NCI-H2107 (cell line): ENCODE results near the gene CHCHD6.

Experiments
- DNase-seq: peaks from one replicate; lab custom pipeline; 2025; lab: John Stamatoyannopoulos, UW

CHCHD6 gene

DNA sequence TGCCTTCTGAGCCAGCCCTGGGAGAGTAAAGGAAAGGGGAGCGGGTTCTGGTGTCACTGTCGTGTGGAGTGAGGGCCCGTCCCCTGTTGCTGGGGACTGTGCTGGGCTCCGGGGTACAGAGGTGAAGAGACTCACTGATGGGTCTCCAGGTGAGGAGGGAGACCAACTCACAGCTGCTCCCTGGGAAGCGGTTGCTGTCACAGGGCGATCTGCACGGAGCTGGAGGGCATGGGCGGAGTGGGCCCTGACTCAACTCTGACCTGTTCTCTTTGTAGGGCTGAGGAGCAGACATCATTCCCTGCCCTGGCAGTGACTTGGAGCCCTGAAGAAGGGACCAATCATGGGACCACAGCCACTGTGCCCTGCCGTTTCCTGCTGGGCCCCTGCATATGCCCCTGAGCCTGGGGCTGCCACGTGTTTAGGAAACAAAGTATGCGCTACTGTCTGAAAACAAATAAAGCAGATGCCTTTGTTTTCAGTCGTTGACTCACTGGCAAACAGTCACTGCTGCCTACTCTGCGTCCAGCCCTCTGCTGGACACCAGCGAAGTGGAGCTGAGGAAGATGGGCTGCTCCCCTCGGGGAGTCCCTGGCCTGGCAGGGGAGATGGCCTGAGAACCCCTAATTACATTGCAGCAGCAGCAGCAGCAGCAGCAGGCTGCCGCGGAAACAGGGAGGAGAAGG lies 256.0 kb downstream of the CHCHD6 start:
- DNase-seq, result no peak

DNA sequence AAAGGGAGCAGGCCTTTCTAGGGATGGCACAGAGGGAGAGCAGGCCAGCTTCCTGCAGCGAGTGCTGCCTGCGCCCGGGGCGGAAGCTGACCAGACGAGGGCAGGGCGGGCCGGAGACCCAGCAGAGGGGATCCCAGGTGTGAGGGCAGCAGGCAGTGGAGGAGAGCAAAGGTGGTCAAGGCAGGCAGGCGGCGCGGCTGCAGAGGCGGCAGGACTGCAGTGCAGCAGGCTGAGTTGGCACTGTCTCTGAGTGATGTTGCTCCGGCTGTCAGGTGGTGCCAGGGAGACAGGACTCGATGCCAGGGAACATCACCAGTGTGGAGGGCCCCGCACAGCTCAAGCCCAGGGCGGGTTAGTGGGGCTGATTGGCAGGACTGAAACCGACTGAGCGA lies 256.6 kb downstream of the CHCHD6 start:
- no peak for DNase-seq

DNA sequence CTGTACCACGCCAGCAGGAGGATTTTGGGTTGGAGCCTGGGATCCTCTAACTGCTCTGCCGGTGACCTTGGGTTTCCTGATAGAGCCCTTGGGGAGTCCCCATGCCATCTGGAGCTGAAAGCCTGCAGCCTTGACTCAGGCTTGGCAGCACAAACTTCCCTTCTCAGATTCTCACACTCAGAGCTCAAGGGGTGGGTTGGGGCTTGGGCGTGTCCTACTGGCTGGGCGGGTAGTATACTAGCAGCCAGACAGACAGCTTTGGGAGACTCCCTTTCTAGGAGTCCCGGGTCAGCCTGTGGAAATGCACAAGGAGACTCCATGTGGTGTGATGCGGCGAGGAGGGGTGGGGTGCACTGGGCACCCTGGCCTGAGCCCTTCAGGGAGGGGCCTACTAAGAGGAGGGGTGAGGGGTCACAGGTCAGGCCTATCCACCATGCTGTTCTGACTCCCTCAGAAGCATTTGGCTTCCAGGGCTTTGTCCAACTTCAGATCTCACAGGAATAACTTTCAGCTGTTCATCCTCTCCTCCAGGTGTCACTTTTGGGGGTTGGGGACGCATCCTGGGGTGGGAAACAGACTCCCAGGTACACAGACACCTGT lies 257.3 kb downstream of the CHCHD6 start:
- no peak for DNase-seq

DNA sequence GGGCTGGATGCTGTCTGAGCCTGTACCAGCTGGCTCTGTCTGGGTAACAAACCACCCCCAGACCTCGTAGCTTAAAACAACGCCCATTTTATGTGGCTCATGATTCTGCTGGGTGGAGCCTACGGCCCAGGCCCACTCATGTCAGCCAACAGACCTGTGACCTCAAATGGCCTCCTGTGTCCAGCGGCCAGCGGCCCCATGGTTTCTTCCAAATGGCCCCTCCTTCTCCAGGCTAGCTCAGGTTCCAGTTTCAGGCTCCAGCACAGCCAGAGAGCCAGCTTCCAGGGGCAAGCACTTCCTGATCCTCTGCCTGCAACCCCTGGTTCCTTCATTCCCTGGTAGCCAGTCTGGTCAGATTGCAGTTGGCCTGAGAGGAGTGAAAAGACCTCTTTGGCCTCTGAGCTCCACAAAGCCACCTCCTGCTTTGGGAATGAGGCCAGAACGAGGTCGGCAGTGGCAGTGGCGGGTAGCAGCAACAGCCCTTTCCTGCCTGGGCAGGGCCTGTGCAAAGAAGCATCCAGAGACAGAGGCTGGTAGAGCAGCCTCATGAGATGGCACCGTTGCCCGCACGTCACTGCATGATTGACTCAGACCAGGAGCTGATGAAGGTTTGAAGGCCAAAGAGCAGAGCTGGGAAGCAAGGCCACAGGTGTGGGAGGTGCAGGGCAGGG lies 257.9 kb downstream of the CHCHD6 start:
- no peak for DNase-seq

DNA sequence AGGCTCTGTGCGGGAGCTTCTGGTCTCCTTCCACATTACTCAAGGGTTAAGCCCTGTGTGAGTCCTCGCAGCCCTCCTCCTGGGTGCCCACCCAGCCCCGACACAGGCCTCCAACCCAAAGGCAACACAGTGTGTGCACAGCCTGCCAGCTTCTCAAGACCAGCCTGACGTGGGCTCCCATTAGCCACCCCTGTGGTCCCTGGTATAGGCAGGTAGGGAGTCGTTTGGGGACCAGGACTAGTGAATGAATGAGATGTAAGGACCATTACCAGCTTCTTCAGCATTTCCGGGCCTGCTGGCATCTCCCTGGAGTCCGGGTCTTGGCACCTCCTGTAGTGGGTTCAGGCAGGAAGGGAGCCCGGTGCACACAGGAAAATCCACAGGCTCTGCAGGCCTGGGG lies 258.7 kb downstream of the CHCHD6 start:
- no peak for DNase-seq

- DNase-seq, result no peak
Measured at GRCh38 chr3:126963261-126964190, 259.5 kb downstream of the CHCHD6 start.

GRCh38 chr3:126964261-126964660 lies 260.2 kb downstream of the CHCHD6 start:
- DNase-seq, result no peak

- DNase-seq, result no peak
Measured at GRCh38 chr3:126964950-126965349, 260.9 kb downstream of the CHCHD6 start.

DNA sequence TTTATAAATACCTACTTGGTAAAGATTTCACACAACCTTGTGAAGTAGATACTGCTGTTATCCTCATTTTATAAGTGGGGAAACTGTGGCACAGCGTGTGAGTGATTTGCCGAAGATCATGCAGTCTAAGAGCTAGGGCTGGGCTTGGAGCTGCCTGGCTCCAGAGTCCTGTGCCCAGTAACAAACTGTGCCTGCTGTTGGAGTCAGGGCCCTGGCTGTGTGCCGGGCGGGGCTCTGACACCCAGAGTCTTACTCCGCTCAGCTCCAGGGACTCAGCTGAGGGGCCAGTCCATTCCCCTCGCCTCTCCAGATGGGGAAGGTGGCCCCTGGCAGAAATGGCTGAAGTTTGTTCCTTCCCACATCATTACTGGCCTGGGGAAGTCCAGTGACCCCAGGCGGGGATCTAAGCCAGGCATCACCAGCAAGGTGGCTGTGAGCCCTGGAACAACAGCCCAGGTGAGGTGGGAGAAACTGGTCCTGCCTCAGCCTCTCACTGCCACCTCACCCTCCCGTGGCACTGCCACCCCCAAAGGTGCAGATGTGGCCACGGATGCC lies 261.6 kb downstream of the CHCHD6 start:
- DNase-seq, result no peak

- no peak for DNase-seq
Measured at GRCh38 chr3:126967386-126967785, 263.3 kb downstream of the CHCHD6 start.

GRCh38 chr3:126968391-126969390 lies 264.7 kb downstream of the CHCHD6 start:
- no peak for DNase-seq

GRCh38 chr3:126969586-126969985 lies 265.5 kb downstream of the CHCHD6 start:
- no peak for DNase-seq

DNA sequence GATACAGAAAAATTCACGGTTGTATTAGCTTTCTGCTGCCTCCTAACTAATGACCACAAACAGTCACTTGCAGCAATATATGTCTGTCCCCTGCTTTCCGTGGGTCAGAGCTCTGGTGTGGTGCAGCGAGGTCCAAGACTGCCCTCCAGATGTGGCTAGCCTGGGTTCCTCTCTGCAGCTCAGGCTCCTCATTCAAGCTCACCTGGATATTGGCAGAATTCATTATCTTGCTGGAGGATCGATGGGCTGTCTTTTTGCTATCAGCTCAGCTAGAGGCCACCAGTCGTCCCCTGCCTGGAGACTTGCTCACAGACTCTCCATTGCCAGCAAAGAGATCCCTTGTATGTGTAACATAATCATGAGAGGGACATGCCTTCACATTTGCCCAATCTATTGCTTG lies 266.1 kb downstream of the CHCHD6 start:
- no peak for DNase-seq

GRCh38 chr3:126970921-126971320 lies 266.9 kb downstream of the CHCHD6 start:
- no peak for DNase-seq

- DNase-seq, result no peak
Measured at GRCh38 chr3:126971891-126972351, 267.9 kb downstream of the CHCHD6 start.

- DNase-seq, result no peak
Measured at GRCh38 chr3:126972866-126973265, 268.8 kb downstream of the CHCHD6 start.

DNA sequence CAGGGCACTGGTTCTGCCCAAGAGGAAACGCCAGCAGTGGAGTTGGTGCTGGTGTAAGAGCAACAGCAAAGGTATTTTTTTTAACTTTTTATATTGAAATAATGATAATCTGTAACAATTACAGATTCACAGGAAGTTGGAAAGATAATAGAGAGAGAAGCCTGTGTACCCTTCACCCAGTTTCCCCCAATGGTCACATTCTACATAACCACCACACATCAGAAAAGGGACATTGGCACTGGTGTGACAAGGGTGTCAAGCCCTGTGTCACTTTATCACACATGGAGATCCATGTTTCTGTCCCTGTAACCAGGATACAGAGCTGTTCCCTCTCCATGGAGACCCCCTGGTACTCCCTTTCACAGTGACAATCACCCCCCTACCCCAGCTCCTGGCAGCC lies 269.8 kb downstream of the CHCHD6 start:
- no peak for DNase-seq

DNA sequence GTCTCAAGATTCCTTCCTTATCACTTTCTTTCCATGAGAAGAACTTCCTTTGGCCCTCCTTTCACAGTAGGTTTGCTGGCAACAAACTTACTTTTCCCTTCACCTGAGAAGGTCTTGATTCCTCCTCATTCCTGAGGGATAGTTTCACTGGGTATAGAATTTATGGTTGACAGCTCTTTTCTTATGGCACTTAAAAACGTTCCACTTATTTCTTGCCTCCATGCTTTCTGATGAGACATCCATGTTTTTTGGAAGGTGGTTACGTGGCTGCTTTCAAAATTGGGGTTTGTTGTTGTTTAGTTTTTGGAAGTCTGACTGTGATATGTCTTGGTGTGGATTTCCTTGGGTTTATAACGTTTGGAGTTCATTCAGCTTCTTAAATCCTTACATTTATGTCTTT lies 270.7 kb downstream of the CHCHD6 start:
- DNase-seq, result no peak

DNA sequence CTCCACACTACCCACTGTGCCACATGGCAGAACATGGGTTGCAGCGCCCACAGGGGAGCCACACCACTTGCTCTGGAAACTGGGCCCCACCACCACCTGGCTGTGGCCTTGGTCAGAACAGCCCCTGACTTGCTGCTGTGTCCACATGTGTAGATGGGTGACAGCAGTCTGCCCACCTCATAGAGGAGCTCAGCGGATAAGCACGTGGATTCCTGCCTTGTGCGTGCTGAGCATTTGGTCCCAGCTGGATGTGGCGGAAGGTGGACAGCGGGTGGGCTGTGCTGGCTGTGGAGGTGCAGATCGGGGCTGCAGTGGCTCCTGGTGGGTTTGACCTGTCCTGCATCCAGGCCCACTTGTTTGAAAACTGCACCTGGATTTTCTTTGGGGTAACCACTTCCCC lies 272.9 kb downstream of the CHCHD6 start:
- no peak for DNase-seq

DNA sequence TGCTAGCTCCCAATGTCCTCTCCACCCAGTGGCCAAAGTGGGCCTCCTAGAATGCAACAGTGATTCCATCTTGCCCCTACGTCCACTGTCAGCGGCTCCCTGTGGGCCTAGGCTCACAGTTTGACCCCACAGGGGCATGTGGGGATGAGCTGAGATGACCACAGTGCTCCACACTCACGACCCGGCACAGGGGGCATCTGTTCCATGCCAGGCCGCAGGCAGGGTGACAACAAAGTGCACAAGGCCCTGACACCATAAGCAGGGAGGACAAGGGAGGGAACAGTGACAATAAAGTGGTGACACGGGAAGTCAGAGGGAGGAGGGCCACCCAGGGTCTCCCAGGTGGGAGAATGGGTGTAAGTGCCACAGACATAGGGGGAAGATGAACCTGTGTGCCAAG lies 273.8 kb downstream of the CHCHD6 start:
- DNase-seq, result no peak

- no peak for DNase-seq
Measured at GRCh38 chr3:126978291-126978690, 274.3 kb downstream of the CHCHD6 start.
